HG03378 (cell line): ENCODE data around the gene HSD17B14.
A peak's percentile ranks its signal among the peaks of the same experiment; 100 is the strongest.
"Not testable (repeated sequence)": the region's sequence is repeated elsewhere in the genome, so short reads cannot be mapped to it uniquely, and the experiment has no call there.

Experiments used
- ATAC-seq: cut with Tn5 transposase; IDR thresholded peaks from one replicate; pipeline ENCODE4 v1.9.1; 2021; ENCODE audit warnings: mild to moderate bottlenecking, moderate library complexity; ENCODE audit not compliant: unreplicated experiment

Gene HSD17B14

GRCh38 chr19:48799358-48800300, 36.7 kb downstream of the HSD17B14 start:
- ATAC-seq, result no peak

- no peak for ATAC-seq
Measured at GRCh38 chr19:48798937-48799336, 37.4 kb downstream of the HSD17B14 start.

- ATAC-seq, result no peak
Measured at GRCh38 chr19:48797103-48797502, 39.2 kb downstream of the HSD17B14 start.

- no peak for ATAC-seq
Measured at GRCh38 chr19:48796298-48797083, 39.8 kb downstream of the HSD17B14 start.

GRCh38 chr19:48795685-48796070, 40.6 kb downstream of the HSD17B14 start:
- no peak for ATAC-seq

GRCh38 chr19:48795055-48795684, 41.1 kb downstream of the HSD17B14 start:
- peak; percentile 62 for ATAC-seq

- ATAC-seq, result no peak
Measured at GRCh38 chr19:48794291-48794690, 42.0 kb downstream of the HSD17B14 start.

- ATAC-seq, result no peak
Measured at GRCh38 chr19:48793271-48793670, 43.0 kb downstream of the HSD17B14 start.

- not testable (repeated sequence) for ATAC-seq
Measured at GRCh38 chr19:48787331-48787730, 49.0 kb downstream of the HSD17B14 start.

- ATAC-seq, result not testable (repeated sequence)
Measured at GRCh38 chr19:48786422-48786821, 49.9 kb downstream of the HSD17B14 start.

GRCh38 chr19:48784527-48784926, 51.8 kb downstream of the HSD17B14 start:
- ATAC-seq, result no peak

- no peak for ATAC-seq
Measured at GRCh38 chr19:48780631-48781391, 55.5 kb downstream of the HSD17B14 start.

GRCh38 chr19:48779636-48780035, 56.7 kb downstream of the HSD17B14 start:
- no peak for ATAC-seq

- no peak for ATAC-seq
Measured at GRCh38 chr19:48777720-48778119, 58.6 kb downstream of the HSD17B14 start.

GRCh38 chr19:48777139-48777538, 59.2 kb downstream of the HSD17B14 start:
- ATAC-seq, result no peak

GRCh38 chr19:48772503-48772953, 63.8 kb downstream of the HSD17B14 start:
- ATAC-seq, result no peak

- ATAC-seq, result no peak
Measured at GRCh38 chr19:48770734-48771472, 65.4 kb downstream of the HSD17B14 start.

- no peak for ATAC-seq
Measured at GRCh38 chr19:48770266-48770665, 66.0 kb downstream of the HSD17B14 start.

- no peak for ATAC-seq
Measured at GRCh38 chr19:48768994-48769713, 67.1 kb downstream of the HSD17B14 start.
